Naive B cell (primary cell): ENCODE results near the gene HIVEP1. TPM values are rescaled to one million over a fixed set of nuclear protein-coding genes. Genes with fewer than 3 reads are reported as not detected.
A peak's percentile ranks its signal among the peaks of the same experiment; 100 is the strongest.

Source experiments
- ATAC-seq, 2 donors: fragments of 150-1000 bp; cut with Tn5 transposase; 2 replicates each; pipeline ENCODE4 v1.10.0; 2021; ENCODE audit warnings: low read depth in 2 of 2, mild to moderate bottlenecking in 2 of 2, moderate library complexity in 2 of 2
- DNase-seq: peaks from one replicate; pipeline ENCODE4 v3.0.0; 2022
- H3K27ac Mint-ChIP-seq, 6 donors: one replicate each; pipeline ENCODE4 v1.8.0; 2020 to 2022; ENCODE audit warnings: mild to moderate bottlenecking in 6 of 6, mixed read lengths in 6 of 6, moderate library complexity in 5 of 6, inconsistent platforms in 2 of 6
- H3K27me3 Mint-ChIP-seq, 3 donors: one replicate each; pipeline ENCODE4 v1.8.0; 2021 to 2022; ENCODE audit warnings: mixed read lengths in 3 of 3, mild to moderate bottlenecking in 1 of 3
- H3K36me3 Mint-ChIP-seq, 2 donors: one replicate each; pipeline ENCODE4 v1.8.0; 2020 to 2022; ENCODE audit warnings: mixed read lengths in 2 of 2, inconsistent platforms in 1 of 2, mild to moderate bottlenecking in 1 of 2
- H3K4me1 Mint-ChIP-seq, 3 donors: one replicate each; pipeline ENCODE4 v1.8.0; 2020 to 2022; ENCODE audit warnings: mixed read lengths in 3 of 3, inconsistent platforms in 1 of 3, mild to moderate bottlenecking in 1 of 3, moderate library complexity in 1 of 3
- H3K4me3 Mint-ChIP-seq, 8 donors: one replicate each; pipeline ENCODE4 v1.8.0; 2020 to 2022; ENCODE audit warnings: mild to moderate bottlenecking in 8 of 8, mixed read lengths in 8 of 8, moderate library complexity in 8 of 8, inconsistent platforms in 2 of 8
- H3K9me3 Mint-ChIP-seq, 7 donors: one replicate each; pipeline ENCODE4 v1.8.0; 2020 to 2022; ENCODE audit warnings: mixed read lengths in 7 of 7, mild to moderate bottlenecking in 5 of 7, inconsistent platforms in 2 of 7, moderate library complexity in 1 of 7
- polyA plus RNA-seq, 6 donors: library from polyadenylated mRNA; unstranded; fragments of 300-500 nt; fragmentation: Illumina TruSeq; gene quantifications; one replicate each; pipeline ENCODE4 v1.2.3, GENCODE V29; 2021; ENCODE audit warnings: low read depth in 6 of 6

The HIVEP1 gene
- polyA plus RNA-seq, 6 donors from 2014 or later, result 8.2 to 10.2 (median 8.7) TPM; not detected in 1

- H3K36me3 Mint-ChIP-seq, result peaks cover 23 to 24% of the 10 kb centered on the region in 2 donors
- H3K9me3 Mint-ChIP-seq, result peaks cover 0 to 5% (median 0%) of the 10 kb centered on the region in 7 donors
- H3K27me3 Mint-ChIP-seq, result no peaks in the 10 kb centered on the region
- H3K4me1 Mint-ChIP-seq, result peaks cover 0 to 10% (median 4%) of the 10 kb centered on the region in 3 donors
- H3K27ac Mint-ChIP-seq, result peak overlapping the region in 1 of 6 donors; percentile 51
- ATAC-seq (no peak), DNase-seq (no peak)
- H3K4me3 Mint-ChIP-seq, result no peak overlapping the region
These were observed 122.9 kb downstream of the HIVEP1 start for GRCh38 chr6:12134991-12135390.

- peaks cover 0 to 9% (median 4%) of the 10 kb centered on the region in 3 donors for H3K4me1 Mint-ChIP-seq
- DNase-seq (no peak), ATAC-seq (no peak)
- H3K9me3 Mint-ChIP-seq, result peaks cover 0 to 9% (median 0%) of the 10 kb centered on the region in 7 donors
- H3K4me3 Mint-ChIP-seq, result no peak overlapping the region
- H3K27ac Mint-ChIP-seq, result no peak overlapping the region
- no peaks in the 10 kb centered on the region for H3K27me3 Mint-ChIP-seq
- H3K36me3 Mint-ChIP-seq, result peaks cover 38 to 39% of the 10 kb centered on the region in 2 donors
These were observed 124.8 kb downstream of the HIVEP1 start for GRCh38 chr6:12136905-12137304.

DNA sequence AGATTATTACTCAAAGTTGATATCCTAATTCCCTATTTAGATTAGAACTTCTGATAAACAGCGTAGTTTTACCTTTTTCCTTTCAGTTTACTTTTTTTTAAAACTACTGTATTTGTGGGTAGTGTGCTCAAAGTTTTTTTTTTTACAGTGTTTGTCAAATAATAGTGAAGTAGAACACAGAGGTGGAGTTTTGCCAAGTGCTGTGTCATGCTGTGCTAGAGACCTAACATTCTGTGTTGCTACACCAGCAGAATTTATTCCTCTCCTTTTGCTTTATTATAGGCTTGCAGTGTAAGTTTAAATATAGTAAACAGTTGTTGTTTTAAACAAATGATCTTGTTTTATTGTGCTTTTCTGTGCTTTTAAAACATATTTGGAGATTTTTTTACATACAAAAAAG, 125.4 kb downstream of the HIVEP1 start:
- ATAC-seq (no peak), DNase-seq (no peak)
- Mint-ChIP-seq H3K4me1 (peaks cover 0 to 4% (median 3%) of the 10 kb centered on the region in 3 donors), H3K9me3 (peaks cover 0 to 9% (median 0%) of the 10 kb centered on the region in 7 donors), H3K27ac (no peak overlapping the region), H3K27me3 (no peaks in the 10 kb centered on the region), H3K4me3 (no peak overlapping the region), H3K36me3 (peaks cover 39 to 43% of the 10 kb centered on the region in 2 donors)

- peak overlapping the region in 2 of 6 donors; percentile 19 to 89 for H3K27ac Mint-ChIP-seq
- H3K36me3 Mint-ChIP-seq, result peaks cover 39 to 45% of the 10 kb centered on the region in 2 donors
- H3K4me1 Mint-ChIP-seq, result peaks cover 0 to 4% (median 0%) of the 10 kb centered on the region in 3 donors
- no peak for ATAC-seq
- H3K9me3 Mint-ChIP-seq, result peaks cover 0 to 9% (median 2%) of the 10 kb centered on the region in 7 donors
- no peak for DNase-seq
- no peaks in the 10 kb centered on the region for H3K27me3 Mint-ChIP-seq
- no peak overlapping the region for H3K4me3 Mint-ChIP-seq
These were observed 126.3 kb downstream of the HIVEP1 start for GRCh38 chr6:12138381-12138780.

DNA sequence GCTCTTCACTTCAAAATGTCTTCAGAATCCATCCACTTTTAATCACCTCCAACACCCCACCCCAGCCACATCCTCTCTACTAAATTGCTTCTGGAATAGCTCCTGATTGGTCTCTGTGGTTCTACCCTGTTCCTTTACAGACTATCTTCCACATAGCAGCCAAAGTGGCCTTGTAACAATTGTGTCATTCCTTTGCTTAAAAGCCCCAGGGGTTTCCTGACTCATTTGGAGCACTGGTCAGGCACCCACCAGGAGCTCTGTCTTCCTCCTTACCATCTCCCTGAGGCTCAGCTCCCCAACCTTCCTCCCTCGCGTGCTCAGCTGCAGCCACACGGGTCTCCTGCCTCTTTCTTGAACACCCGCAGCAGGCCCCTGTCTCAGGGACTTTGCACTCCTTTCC, 126.8 kb downstream of the HIVEP1 start:
- DNase-seq (no peak), ATAC-seq (no peak)
- H3K4me3 Mint-ChIP-seq, result no peak overlapping the region
- H3K36me3 Mint-ChIP-seq, result peaks cover 39 to 45% of the 10 kb centered on the region in 2 donors
- H3K4me1 Mint-ChIP-seq, result peaks cover 0 to 4% (median 0%) of the 10 kb centered on the region in 3 donors
- H3K27ac Mint-ChIP-seq, result peak overlapping the region in 3 of 6 donors; percentile 52 to 89 (median 66)
- H3K9me3 Mint-ChIP-seq, result peaks cover 0 to 9% (median 2%) of the 10 kb centered on the region in 7 donors
- H3K27me3 Mint-ChIP-seq, result no peaks in the 10 kb centered on the region

DNA sequence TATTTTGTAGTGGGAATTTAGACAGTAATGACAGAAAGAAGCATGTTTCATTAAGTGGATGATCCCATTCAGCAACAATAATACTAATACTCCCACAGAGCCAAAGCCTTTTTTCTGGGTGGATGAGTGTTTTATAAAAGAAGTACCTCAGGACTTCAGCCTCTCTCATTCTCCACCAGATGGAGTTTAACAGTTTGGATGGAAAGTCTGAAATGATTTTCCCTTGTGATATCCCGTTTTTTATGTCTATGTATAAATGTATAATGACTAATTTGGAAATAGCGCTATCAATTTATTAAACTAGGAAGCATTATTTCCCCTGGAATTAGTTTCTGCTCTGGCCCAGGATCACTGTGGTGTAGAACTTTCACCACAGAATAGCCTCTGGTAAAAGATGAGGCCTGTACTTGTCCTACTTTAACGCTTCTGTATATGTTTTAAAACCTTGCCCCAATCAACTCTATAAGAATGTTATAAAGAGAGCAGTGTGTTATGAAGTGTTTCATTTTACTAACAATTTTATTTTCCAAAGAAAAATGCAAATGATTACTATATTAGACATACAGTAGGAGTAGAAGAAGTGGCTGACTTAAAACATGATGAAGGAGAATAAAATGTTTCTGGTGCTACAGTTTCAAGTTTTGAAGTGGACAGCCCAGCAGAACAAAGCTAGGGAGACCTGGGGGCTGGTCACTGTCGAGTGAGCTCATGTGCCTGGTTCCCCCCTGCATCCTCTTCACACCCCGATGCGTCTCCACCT, 135.6 kb downstream of the HIVEP1 start:
- Mint-ChIP-seq H3K27ac (peak overlapping the region in 3 of 6 donors; percentile 45 to 67 (median 60)), H3K27me3 (no peaks in the 10 kb centered on the region), H3K9me3 (peaks cover 0 to 3% (median 0%) of the 10 kb centered on the region in 7 donors), H3K36me3 (peaks cover 0 to 7% of the 10 kb centered on the region in 2 donors), H3K4me3 (no peak overlapping the region), H3K4me1 (peaks cover 0 to 4% (median 3%) of the 10 kb centered on the region in 3 donors)
- no peak for ATAC-seq
- DNase-seq, result no peak

DNA sequence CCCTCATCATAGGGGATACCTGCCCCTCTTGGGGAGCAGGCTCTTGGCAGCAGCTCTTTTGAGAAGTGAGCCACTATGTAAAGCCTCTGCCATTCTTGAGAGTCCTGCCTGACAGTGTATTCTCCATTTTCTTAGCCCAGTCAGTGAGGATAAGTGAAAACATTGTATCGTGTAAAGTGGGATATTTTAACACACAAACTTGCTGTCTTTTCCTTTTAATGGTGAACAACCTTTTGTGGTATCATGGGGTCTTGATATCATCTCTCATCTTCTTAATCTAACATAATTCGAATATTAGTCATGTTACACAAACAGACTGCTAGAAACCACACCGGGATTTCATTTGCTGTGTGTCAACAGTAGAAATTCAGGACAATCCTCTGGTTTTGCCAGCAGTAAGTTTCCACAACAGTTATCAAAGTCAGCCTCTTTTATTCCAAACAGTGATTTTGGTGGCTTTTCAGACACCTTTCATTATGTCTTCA, 136.2 kb downstream of the HIVEP1 start:
- peaks cover 0 to 7% of the 10 kb centered on the region in 2 donors for H3K36me3 Mint-ChIP-seq
- H3K27ac Mint-ChIP-seq, result peak overlapping the region in 3 of 6 donors; percentile 43 to 89 (median 60)
- H3K4me1 Mint-ChIP-seq, result peaks cover 0 to 4% (median 3%) of the 10 kb centered on the region in 3 donors
- H3K4me3 Mint-ChIP-seq, result no peak overlapping the region
- DNase-seq (no peak), ATAC-seq (no peak)
- H3K27me3 Mint-ChIP-seq, result no peaks in the 10 kb centered on the region
- H3K9me3 Mint-ChIP-seq, result peaks cover 0 to 3% (median 0%) of the 10 kb centered on the region in 7 donors

DNA sequence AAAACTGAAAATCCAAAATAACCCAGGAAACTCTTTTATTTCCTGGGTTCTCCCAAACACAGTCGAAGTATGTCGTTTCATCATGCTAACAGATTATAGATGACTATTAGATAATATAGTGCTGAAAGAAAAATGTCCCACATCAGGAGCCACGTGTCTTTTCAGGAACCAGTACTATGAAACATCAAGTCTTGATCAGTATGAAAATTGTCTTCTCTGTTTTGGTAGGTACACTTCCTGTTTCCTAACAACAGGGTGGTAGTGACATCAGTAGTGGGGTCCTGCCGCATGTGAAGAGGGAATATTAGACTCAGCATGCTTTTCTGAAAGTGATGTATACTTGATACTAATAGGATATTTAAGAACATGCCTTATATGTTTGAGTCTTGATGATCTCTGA, 136.7 kb downstream of the HIVEP1 start:
- Mint-ChIP-seq H3K27ac (peak overlapping the region in 4 of 6 donors; percentile 33 to 89 (median 52)), H3K4me3 (no peak overlapping the region), H3K9me3 (peaks cover 0 to 1% (median 0%) of the 10 kb centered on the region in 7 donors), H3K27me3 (no peaks in the 10 kb centered on the region), H3K36me3 (peaks cover 0 to 7% of the 10 kb centered on the region in 2 donors), H3K4me1 (peaks cover 0 to 4% (median 3%) of the 10 kb centered on the region in 3 donors)
- DNase-seq, result no peak
- peak in 1 of 2 donors; percentile 32 for ATAC-seq

- DNase-seq, result no peak
These were observed 137.9 kb downstream of the HIVEP1 start for GRCh38 chr6:12149944-12150510.

GRCh38 chr6:12150812-12151432, 138.8 kb downstream of the HIVEP1 start:
- H3K27me3 Mint-ChIP-seq, result no peaks in the 10 kb centered on the region
- H3K27ac Mint-ChIP-seq, result no peak overlapping the region
- no peaks in the 10 kb centered on the region for H3K9me3 Mint-ChIP-seq
- peaks cover 7 to 8% of the 10 kb centered on the region in 2 donors for H3K36me3 Mint-ChIP-seq
- no peak for ATAC-seq
- peaks cover 0 to 4% (median 3%) of the 10 kb centered on the region in 3 donors for H3K4me1 Mint-ChIP-seq
- no peak for DNase-seq
- H3K4me3 Mint-ChIP-seq, result no peak overlapping the region

More at GRCh38 chr6:12149944-12150510, 137.9 kb downstream of the HIVEP1 start:
- Mint-ChIP-seq H3K4me1 (peaks cover 0 to 4% (median 3%) of the 10 kb centered on the region in 3 donors), H3K4me3 (no peak overlapping the region), H3K27me3 (no peaks in the 10 kb centered on the region), H3K9me3 (no peaks in the 10 kb centered on the region), H3K27ac (no peak overlapping the region), H3K36me3 (peaks cover 1 to 7% of the 10 kb centered on the region in 2 donors)
- no peak for ATAC-seq

DNA sequence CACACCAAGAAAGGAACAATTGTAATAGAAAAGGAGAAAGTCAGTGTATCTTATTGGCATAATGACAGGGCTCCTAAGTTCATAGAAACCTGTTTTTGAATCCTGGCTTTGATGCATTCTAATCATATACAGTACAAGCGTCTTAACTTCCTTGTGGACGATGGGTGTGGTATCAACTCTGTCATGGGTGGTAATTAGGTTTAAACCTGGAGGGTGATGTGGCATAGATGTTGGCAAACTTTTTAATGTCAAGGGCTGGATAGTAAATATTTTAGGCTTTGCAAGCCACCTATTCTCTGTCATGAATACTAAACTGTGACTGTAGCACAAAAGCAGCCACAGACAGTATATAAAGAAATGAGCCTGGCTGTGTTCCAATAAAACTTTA, 139.3 kb downstream of the HIVEP1 start:
- H3K27ac Mint-ChIP-seq, result no peak overlapping the region
- H3K4me1 Mint-ChIP-seq, result peaks cover 0 to 4% (median 3%) of the 10 kb centered on the region in 3 donors
- H3K27me3 Mint-ChIP-seq, result no peaks in the 10 kb centered on the region

GRCh38 chr6:12152023-12152970, 140.2 kb downstream of the HIVEP1 start:
- Mint-ChIP-seq H3K27me3 (no peaks in the 10 kb centered on the region), H3K36me3 (peaks cover 6 to 8% of the 10 kb centered on the region in 2 donors), H3K27ac (no peak overlapping the region), H3K4me3 (no peak overlapping the region), H3K9me3 (no peaks in the 10 kb centered on the region), H3K4me1 (no peaks in the 10 kb centered on the region)
- no peak for DNase-seq
- no peak for ATAC-seq

More for the DNA sequence above, 139.3 kb downstream of the HIVEP1 start:
- Mint-ChIP-seq H3K4me3 (no peak overlapping the region), H3K36me3 (peaks cover 7 to 8% of the 10 kb centered on the region in 2 donors), H3K9me3 (no peaks in the 10 kb centered on the region)
- ATAC-seq (no peak), DNase-seq (no peak)
